HG03039 (cell line): ENCODE data around the gene RFPL3.

Experiments used
- ATAC-seq: cut with Tn5 transposase; IDR thresholded peaks from one replicate; pipeline ENCODE4 v1.9.1; 2021; ENCODE audit warnings: mild to moderate bottlenecking, moderate library complexity; ENCODE audit not compliant: unreplicated experiment

RFPL3 gene

GRCh38 chr22:32410459-32410858, 52.8 kb downstream of the RFPL3 start:
- ATAC-seq: no peak
